Upper lobe of right lung (tissue), 1 donor: ENCODE results near the gene RBMY1E. TPM values are rescaled to one million over a fixed set of nuclear protein-coding genes. Genes with fewer than 3 reads are reported as not detected.
"Not testable (repeated sequence)": the region's sequence is repeated elsewhere in the genome, so short reads cannot be mapped to it uniquely, and the experiment has no call there.

ENCODE experiments used
- ATAC-seq: fragments of 200-7000 bp; cut with Tn5 transposase; one replicate; pipeline ENCODE4 v1.9.1; 2020; ENCODE audit warnings: mild to moderate bottlenecking, moderate library complexity
- DNase-seq: peaks from one replicate; pipeline ENCODE4 v3.0.0-alpha.2; 2020
- H3K27ac ChIP-seq: fragments of 200-600 bp; one replicate; pipeline ENCODE4 v1.8.0; 2022
- H3K27me3 ChIP-seq: fragments of 200-600 bp; one replicate; pipeline ENCODE4 v1.8.0; 2022; ENCODE audit warnings: mild to moderate bottlenecking
- H3K36me3 ChIP-seq: fragments of 200-600 bp; one replicate; pipeline ENCODE4 v1.8.0; 2022
- H3K4me1 ChIP-seq: fragments of 200-600 bp; one replicate; pipeline ENCODE4 v1.8.0; 2022
- H3K4me3 ChIP-seq: fragments of 200-600 bp; one replicate; pipeline ENCODE4 v1.8.0; 2022; ENCODE audit warnings: mild to moderate bottlenecking
- H3K9me3 ChIP-seq: fragments of 200-600 bp; one replicate; pipeline ENCODE4 v1.8.0; 2022
- intact Hi-C: fragments of 100-400 bp; cut with DNase I; formaldehyde crosslinking; loops from one replicate; pipeline ENCODE4 v1.11.0; 2022
- long read RNA-seq: library from polyadenylated mRNA; unstranded; transcript quantifications from one replicate; pipeline ENCODE4 v2.0.0, GENCODE V29; 2021
- total RNA-seq: library from RNA; stranded (reverse); fragmentation: NEBNext Ultra II Directional; extraction: Animal tissue kit (Norgen Biotek cat#: 25700); gene quantifications from one replicate; pipeline ENCODE4 v1.2.1, GENCODE V29; 2021
- donor health status: DM: no; HTN: yes; CAD: no; lungs with severe emphysema.

Gene RBMY1E
- total RNA-seq, result not detected
- long read RNA-seq, result 0 reads

GRCh38 chrY:21917932-21918331, at the start of gene RBMY1E:
RBMY1E (minus strand) TSS chrY:21918032; CDS start chrY:21916054, 1,978 bp downstream.
- H3K4me1 ChIP-seq, H3K36me3 ChIP-seq, ATAC-seq, DNase-seq, H3K4me3 ChIP-seq, H3K9me3 ChIP-seq, H3K27me3 ChIP-seq, intact Hi-C loops, H3K27ac ChIP-seq: not testable (repeated sequence)

DNA sequence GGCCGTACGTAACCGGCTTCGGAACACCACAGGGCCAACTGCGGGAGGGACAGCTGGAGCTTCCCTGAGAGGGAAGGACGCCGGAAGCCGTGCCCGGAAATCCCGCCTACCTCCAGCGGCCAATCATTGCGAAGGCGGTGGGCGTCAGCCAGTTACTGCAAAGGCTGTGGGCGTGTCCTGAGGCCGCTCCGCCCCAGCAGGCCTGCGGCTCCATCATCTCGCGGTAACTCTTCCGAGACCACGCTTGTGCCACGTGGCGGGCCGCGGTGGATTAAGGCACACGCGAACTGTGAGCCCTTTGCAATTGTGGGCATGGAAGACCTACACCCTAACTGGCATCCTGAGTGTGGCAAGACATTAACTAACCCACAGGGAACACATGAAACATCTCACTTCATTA, 23.4 kb downstream of the RBMY1E start, which contains the start of gene RBMY1D:
Gene RBMY1D (minus strand): TSS at position 101 of the 400 bp plus-strand sequence. CDS start 2,013 bp downstream, outside the sequence.
- H3K36me3 ChIP-seq, H3K9me3 ChIP-seq, intact Hi-C loops, DNase-seq, ATAC-seq, H3K4me3 ChIP-seq, H3K27me3 ChIP-seq, H3K4me1 ChIP-seq, H3K27ac ChIP-seq: not testable (repeated sequence)

DNA sequence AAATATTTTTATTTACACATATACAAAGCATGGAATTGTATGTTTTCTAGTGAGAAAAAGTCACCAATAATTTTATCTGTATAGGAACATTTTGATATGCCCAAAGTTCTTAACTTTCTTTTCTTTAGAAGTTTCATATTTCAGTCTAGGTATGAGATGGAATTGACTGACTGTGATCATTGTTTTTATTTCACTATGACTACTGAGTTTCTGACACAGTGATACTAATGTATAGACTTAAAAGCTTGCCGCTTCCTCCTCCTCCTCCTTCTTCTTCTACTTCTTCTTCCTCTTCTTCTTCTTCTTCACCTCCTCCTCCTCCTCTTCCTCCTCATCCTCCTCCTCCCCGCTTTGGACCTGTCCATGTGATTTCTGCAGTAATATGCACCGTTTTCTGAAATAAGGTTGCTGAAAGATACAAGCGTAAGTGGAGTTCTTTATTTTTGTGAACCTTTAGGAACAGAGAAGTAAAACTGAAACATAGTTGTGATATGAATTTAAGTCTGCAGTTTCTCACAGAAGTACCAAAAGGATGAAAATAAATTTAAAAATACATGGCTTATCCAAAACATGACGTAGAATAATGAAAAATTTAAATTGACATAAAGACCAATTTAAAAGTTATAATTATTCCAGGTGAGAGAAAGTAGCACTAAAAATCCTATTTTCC, 48.3 kb downstream of the RBMY1E start:
- H3K4me1 ChIP-seq, intact Hi-C loops, H3K27me3 ChIP-seq, H3K4me3 ChIP-seq, DNase-seq, H3K9me3 ChIP-seq, H3K36me3 ChIP-seq, ATAC-seq, H3K27ac ChIP-seq: not testable (repeated sequence)

Other genes starting within 250 kb of the RBMY1E start
- gene RBMY1D, start 23.5 kb downstream of the RBMY1E start, total RNA-seq, result not detected